ENCODE measurements around the gene NAA25.
"Not testable (repeated sequence)": the region's sequence is repeated elsewhere in the genome, so short reads cannot be mapped to it uniquely, and the experiment has no call there.

The NAA25 gene

GRCh38 chr12:112105891-112106290, 2.7 kb downstream of the NAA25 start:
- H3K27me3 ChIP-seq: no peaks in the 10 kb centered on the region
- TF ChIP-seq, protein P1, sequence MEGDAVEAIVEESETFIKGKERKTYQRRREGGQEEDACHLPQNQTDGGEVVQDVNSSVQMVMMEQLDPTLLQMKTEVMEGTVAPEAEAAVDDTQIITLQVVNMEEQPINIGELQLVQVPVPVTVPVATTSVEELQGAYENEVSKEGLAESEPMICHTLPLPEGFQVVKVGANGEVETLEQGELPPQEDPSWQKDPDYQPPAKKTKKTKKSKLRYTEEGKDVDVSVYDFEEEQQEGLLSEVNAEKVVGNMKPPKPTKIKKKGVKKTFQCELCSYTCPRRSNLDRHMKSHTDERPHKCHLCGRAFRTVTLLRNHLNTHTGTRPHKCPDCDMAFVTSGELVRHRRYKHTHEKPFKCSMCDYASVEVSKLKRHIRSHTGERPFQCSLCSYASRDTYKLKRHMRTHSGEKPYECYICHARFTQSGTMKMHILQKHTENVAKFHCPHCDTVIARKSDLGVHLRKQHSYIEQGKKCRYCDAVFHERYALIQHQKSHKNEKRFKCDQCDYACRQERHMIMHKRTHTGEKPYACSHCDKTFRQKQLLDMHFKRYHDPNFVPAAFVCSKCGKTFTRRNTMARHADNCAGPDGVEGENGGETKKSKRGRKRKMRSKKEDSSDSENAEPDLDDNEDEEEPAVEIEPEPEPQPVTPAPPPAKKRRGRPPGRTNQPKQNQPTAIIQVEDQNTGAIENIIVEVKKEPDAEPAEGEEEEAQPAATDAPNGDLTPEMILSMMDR (IDR thresholded peaks at IDR 0.05): no peak
- no peaks in the 10 kb centered on the region for H3K36me3 ChIP-seq

DNA sequence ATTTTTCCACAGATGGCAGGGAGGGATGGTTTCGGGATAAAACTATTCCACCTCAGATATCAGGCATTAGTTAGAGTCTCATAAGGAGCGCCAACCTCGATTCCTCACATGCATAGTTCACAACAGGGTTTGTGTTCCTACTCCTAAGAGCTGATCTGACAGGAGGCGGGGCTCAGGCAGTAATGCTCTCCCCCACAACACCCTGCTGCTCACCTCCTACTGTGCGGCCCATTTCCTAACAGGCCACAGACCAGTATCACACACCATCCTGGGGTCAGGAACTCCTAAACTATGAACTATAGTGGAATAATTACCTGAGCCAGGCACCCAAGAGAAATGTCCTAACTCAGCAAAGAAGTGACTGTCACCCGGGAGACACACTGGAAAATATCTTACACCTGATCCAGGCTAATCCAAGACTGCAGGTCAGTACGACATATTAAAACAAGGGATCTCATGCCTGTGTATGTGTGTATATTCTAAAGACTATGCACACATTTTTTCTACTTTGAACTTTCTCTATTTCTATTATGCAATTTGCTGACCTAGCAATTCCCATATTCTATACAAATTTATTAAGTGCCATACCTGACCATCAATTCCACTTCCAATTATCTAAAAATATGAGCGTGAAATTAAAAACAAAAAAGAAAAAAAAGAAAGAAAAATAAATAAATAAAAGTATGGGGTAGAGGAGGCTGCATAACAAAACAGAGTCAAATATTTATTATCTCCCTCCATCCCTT, 4.7 kb downstream of the NAA25 start:
- H3K4me1 ChIP-seq (ENCODE audit: control insufficient read depth in 1 of 2, insufficient read depth in 1 of 2, low read depth in 1 of 2, low read length in 1 of 2): peaks cover 10% of the 10 kb centered on the region in 2 experiments
- no peaks in the 10 kb centered on the region for H3K9me3 ChIP-seq
- TF ChIP-seq, protein P1 (IDR thresholded peaks at IDR 0.05): no peak
- no peak overlapping the region for H3K27ac ChIP-seq
- H3K36me3 ChIP-seq: no peaks in the 10 kb centered on the region
- H3K4me3 ChIP-seq (ENCODE audit: low read depth in 1 of 2, low read length in 1 of 2): no peak overlapping the region
- no peaks in the 10 kb centered on the region for H3K27me3 ChIP-seq

More at GRCh38 chr12:112105891-112106290, 2.7 kb downstream of the NAA25 start:
- Histone ChIP-seq H3K4me3 (ENCODE audit: low read depth in 1 of 2, low read length in 1 of 2) (no peak overlapping the region), H3K27ac (no peak overlapping the region), H3K9me3 (no peaks in the 10 kb centered on the region), H3K4me1 (ENCODE audit: control insufficient read depth in 1 of 2, insufficient read depth in 1 of 2, low read depth in 1 of 2, low read length in 1 of 2) (peaks cover 16 to 18% of the 10 kb centered on the region in 2 experiments)

DNA sequence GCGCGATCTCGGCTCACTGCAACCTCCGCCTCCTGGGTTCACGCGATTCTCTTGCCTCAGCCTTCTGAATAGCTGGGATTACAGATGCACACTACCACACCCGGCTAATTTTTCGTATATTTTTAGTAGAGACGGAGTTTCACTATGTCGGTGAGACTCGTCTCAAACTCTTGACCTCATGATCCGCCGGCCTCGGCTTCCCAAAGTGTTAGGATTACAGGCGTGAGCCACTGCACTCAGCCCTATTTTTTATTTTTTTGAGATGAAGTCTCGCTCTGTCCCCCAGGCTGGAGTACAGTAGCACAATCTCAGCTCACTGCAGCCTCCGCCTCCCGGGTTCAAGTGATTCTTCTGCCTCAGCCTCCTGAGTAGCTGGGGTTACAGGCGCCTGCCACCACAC, 5.8 kb downstream of the NAA25 start:
- H3K4me1 ChIP-seq (ENCODE audit: control insufficient read depth in 1 of 2, insufficient read depth in 1 of 2, low read depth in 1 of 2, low read length in 1 of 2); H3K36me3 ChIP-seq; H3K9me3 ChIP-seq; H3K4me3 ChIP-seq (ENCODE audit: low read depth in 1 of 2, low read length in 1 of 2); H3K27ac ChIP-seq; H3K27me3 ChIP-seq: not testable (repeated sequence)

DNA sequence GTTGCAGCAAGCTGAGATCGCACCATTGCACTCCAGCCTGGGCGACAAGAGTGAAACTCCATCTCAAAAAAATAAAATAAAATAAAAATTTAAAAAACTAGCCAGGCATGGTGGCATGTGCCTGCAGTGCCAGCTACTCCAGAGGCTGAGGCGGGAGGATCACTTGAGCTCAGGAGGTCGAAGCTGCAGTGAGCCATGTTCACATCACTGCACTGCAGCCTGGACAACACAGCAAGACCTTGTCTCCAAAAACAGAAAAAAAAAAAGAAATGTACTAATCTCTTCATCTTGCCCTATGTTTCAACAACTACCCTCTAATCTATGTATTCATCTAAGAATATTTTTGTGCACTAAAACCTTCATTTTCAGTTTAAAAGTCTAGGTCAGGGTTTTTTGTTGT, 6.5 kb downstream of the NAA25 start:
- Histone ChIP-seq H3K4me3 (ENCODE audit: low read depth in 1 of 2, low read length in 1 of 2) (no peak overlapping the region), H3K4me1 (ENCODE audit: control insufficient read depth in 1 of 2, insufficient read depth in 1 of 2, low read depth in 1 of 2, low read length in 1 of 2) (no peaks in the 10 kb centered on the region), H3K36me3 (no peaks in the 10 kb centered on the region), H3K27ac (no peak overlapping the region), H3K27me3 (no peaks in the 10 kb centered on the region), H3K9me3 (no peaks in the 10 kb centered on the region)
- TF ChIP-seq, protein P1 (IDR thresholded peaks at IDR 0.05): no peak

DNA sequence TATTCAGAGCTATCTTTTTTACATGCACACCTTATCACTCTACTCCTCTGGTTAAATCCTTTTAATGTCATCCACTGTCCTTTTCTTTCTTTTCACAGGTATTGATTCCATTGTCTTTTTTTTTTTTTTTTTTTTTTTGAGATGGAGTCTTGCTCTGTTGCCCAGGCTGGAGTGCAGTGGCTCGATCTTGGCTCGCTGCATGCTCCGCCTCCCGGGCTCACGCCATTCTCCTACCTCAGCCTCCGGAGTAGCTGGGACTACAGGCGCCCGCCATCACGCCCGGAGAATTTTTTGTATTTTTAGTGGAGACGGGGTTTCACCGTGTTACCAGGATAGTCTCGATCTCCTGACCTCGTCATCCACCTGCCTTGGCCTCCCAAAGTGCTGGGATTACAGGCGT, 8.1 kb downstream of the NAA25 start:
- H3K9me3 ChIP-seq; H3K4me3 ChIP-seq (ENCODE audit: low read depth in 1 of 2, low read length in 1 of 2); H3K27ac ChIP-seq; H3K36me3 ChIP-seq; H3K27me3 ChIP-seq; H3K4me1 ChIP-seq (ENCODE audit: control insufficient read depth in 1 of 2, insufficient read depth in 1 of 2, low read depth in 1 of 2, low read length in 1 of 2): not testable (repeated sequence)

GRCh38 chr12:112097641-112098040, 10.9 kb downstream of the NAA25 start:
- Histone ChIP-seq H3K9me3 (no peaks in the 10 kb centered on the region), H3K36me3 (peaks cover under 1% of the 10 kb centered on the region), H3K27ac (no peak overlapping the region), H3K4me3 (ENCODE audit: low read depth in 1 of 2, low read length in 1 of 2) (no peak overlapping the region), H3K27me3 (no peaks in the 10 kb centered on the region), H3K4me1 (ENCODE audit: control insufficient read depth in 1 of 2, insufficient read depth in 1 of 2, low read depth in 1 of 2, low read length in 1 of 2) (no peaks in the 10 kb centered on the region)
- TF ChIP-seq, protein P1 (IDR thresholded peaks at IDR 0.05): no peak
